Endothelial cell of umbilical vein (primary cell): ENCODE measurements around the gene UGT1A5. TPM values are rescaled to one million over a fixed set of nuclear protein-coding genes. Genes with fewer than 3 reads are reported as not detected.

Experiments used
- BruUV-seq: library from RNA; stranded (reverse); fragments of 400-500 nt; replicated peaks from 2 replicates; lab custom pipeline; 2021; lab: Mats Ljungman, UMichigan
- CTCF ChIA-PET: fragments of 300-600, 350-600 bp; sonication (Branson Sonifier 250); formaldehyde crosslinking; loops from one replicate; lab custom pipeline; 2021; ENCODE audit warnings: antibody characterized with exemption, inconsistent platforms; lab: Charles Lee
- POLR2A ChIA-PET: fragments of 300-600, 350-600 bp; sonication (Branson Sonifier 250); formaldehyde crosslinking; loops from one replicate; lab custom pipeline; 2021; ENCODE audit warnings: antibody characterized with exemption, inconsistent platforms; lab: Charles Lee
- DNase-seq: peaks from one replicate; pipeline ENCODE4 v3.0.0-alpha.2; 2011; ENCODE audit warnings: low read depth, low spot score
- FAIRE-seq: peaks from 2 replicates; lab custom pipeline; 2011; peaks lifted over from hg19 to GRCh38; lab: Jason Lieb, UNC
- H2AFZ ChIP-seq: 2 replicates; pipeline ENCODE4 v1.6.0; 2012; ENCODE audit warnings: low read depth, low read length, control low read depth, inconsistent platforms
- H3K27ac ChIP-seq: 2 replicates; pipeline ENCODE4 v1.5.1; 2011; ENCODE audit warnings: low read depth, mild to moderate bottlenecking, control low read depth, low read length, moderate library complexity; ENCODE audit not compliant: insufficient read depth
- H3K27me3 ChIP-seq, 2 experiments: 2 replicates each; pipeline versions ENCODE4 v1.6.0 to v1.6.1; 2011; ENCODE audit warnings: low read length in 2 of 2, mixed read lengths in 1 of 2; ENCODE audit not compliant: control insufficient read depth in 2 of 2, insufficient read depth in 2 of 2
- H3K36me3 ChIP-seq, 2 experiments: 2 replicates in 1 of 2; 3 replicates in 1 of 2; pipeline ENCODE4 v1.5.1; 2011; ENCODE audit warnings: low read length in 2 of 2, mild to moderate bottlenecking in 1 of 2, moderate library complexity in 1 of 2; ENCODE audit not compliant: control insufficient read depth in 2 of 2, insufficient read depth in 2 of 2; ENCODE audit errors: extremely low read depth in 1 of 2
- H3K4me1 ChIP-seq: 3 replicates; pipeline ENCODE4 v1.5.1; 2011; ENCODE audit warnings: mild to moderate bottlenecking, low read length; ENCODE audit not compliant: control insufficient read depth, insufficient read depth; ENCODE audit errors: extremely low read depth
- H3K4me2 ChIP-seq: 2 replicates; pipeline ENCODE4 v1.6.1; 2011; ENCODE audit warnings: low read length, control low read depth, mixed read lengths; ENCODE audit not compliant: insufficient read depth
- H3K4me3 ChIP-seq, 3 experiments: fragments of 200-600 bp in 1 of 3; sonication (generic), shearing (Covaris generic) in 1 of 3; replicated peaks in 1 of 3; 2 replicates each; pipeline ENCODE4 v1.5.1; 2011 to 2016; ENCODE audit warnings: control low read depth in 3 of 3, low read length in 3 of 3, mild to moderate bottlenecking in 2 of 3, inconsistent platforms in 1 of 3, low read depth in 1 of 3, moderate library complexity in 1 of 3; ENCODE audit not compliant: insufficient read depth in 1 of 3
- H3K79me2 ChIP-seq: 2 replicates; pipeline ENCODE4 v1.6.0; 2012; ENCODE audit warnings: low read length, inconsistent platforms; ENCODE audit not compliant: control insufficient read depth, insufficient read depth
- H3K9ac ChIP-seq: replicated peaks from 2 replicates; pipeline ENCODE3; 2011; ENCODE audit warnings: low read length, control low read depth; ENCODE audit not compliant: insufficient read depth; ENCODE audit errors: extremely low read depth
- H3K9me1 ChIP-seq: replicated peaks from 3 replicates; pipeline ENCODE4 v1.6.0; 2011; ENCODE audit warnings: mild to moderate bottlenecking, low read length; ENCODE audit not compliant: control insufficient read depth, insufficient read depth; ENCODE audit errors: extremely low read depth
- H3K9me3 ChIP-seq: replicated peaks from 2 replicates; pipeline ENCODE4 v1.5.1; 2012; ENCODE audit warnings: low read length, inconsistent platforms; ENCODE audit not compliant: control insufficient read depth, insufficient read depth
- H4K20me1 ChIP-seq: replicated peaks from 2 replicates; pipeline ENCODE3; 2011; ENCODE audit warnings: mild to moderate bottlenecking, low read length; ENCODE audit not compliant: control insufficient read depth, insufficient read depth; ENCODE audit errors: extremely low read depth
- CTCF ChIP-seq, 2 donors: IDR thresholded peaks; 1 replicate in 1 of 2; 2 replicates in 1 of 2; pipeline ENCODE4 v1.5.1; 2011; ENCODE audit warnings: low read length in 2 of 2, mild to moderate bottlenecking in 2 of 2, moderate library complexity in 2 of 2, control low read depth in 1 of 2, inconsistent platforms in 1 of 2, low read depth in 1 of 2; ENCODE audit not compliant: insufficient read depth in 1 of 2; ENCODE audit errors: extremely low read depth in 1 of 2
- EZH2 ChIP-seq: IDR thresholded peaks from 2 replicates; pipeline ENCODE4 v1.6.1; 2012; ENCODE audit warnings: borderline replicate concordance, low read depth, mild to moderate bottlenecking, moderate library complexity, low read length, inconsistent platforms; ENCODE audit not compliant: severe bottlenecking
- FOS ChIP-seq: IDR thresholded peaks from 2 replicates; pipeline ENCODE4 v1.6.1; 2011; ENCODE audit warnings: mild to moderate bottlenecking, low read length, moderate library complexity, borderline replicate concordance; ENCODE audit not compliant: insufficient read depth
- GATA2 ChIP-seq: IDR thresholded peaks from 2 replicates; pipeline ENCODE4 v1.7.0; 2011; ENCODE audit warnings: low read depth, mild to moderate bottlenecking, moderate library complexity, mixed read lengths, low read length; ENCODE audit not compliant: insufficient read length, insufficient read depth
- JUN ChIP-seq: IDR thresholded peaks from 2 replicates; pipeline ENCODE4 v1.6.1; 2011; ENCODE audit warnings: borderline replicate concordance, low read depth; ENCODE audit not compliant: insufficient read length, insufficient read depth
- MAX ChIP-seq: IDR thresholded peaks from 2 replicates; pipeline ENCODE4 v1.6.1; 2011; ENCODE audit not compliant: insufficient read depth, insufficient read length
- MYC ChIP-seq: IDR thresholded peaks from one replicate; pipeline ENCODE4 v1.6.1; 2011; ENCODE audit warnings: mild to moderate bottlenecking, low read depth, low read length
- POLR2A ChIP-seq: IDR thresholded peaks from 2 replicates; pipeline ENCODE4 v1.6.1; 2012; ENCODE audit warnings: low read depth, mild to moderate bottlenecking, control low read depth, low read length
- POLR2AphosphoS5 ChIP-seq: IDR thresholded peaks from 2 replicates; pipeline ENCODE4 v1.6.1; 2012; ENCODE audit warnings: low read depth, mild to moderate bottlenecking, control low read depth, low read length, moderate library complexity; ENCODE audit not compliant: insufficient read depth
- dilution Hi-C: fragments of 300-500 bp; cut with MboI; formaldehyde crosslinking; loops from one replicate; pipeline ENCODE4 v1.15.0; 2019; ENCODE audit warnings: low sequenced_read_pairs; ENCODE audit not compliant: extremely low pct_ligation_motif_present
- intact Hi-C: fragments of 100-400 bp; cut with micrococcal nuclease; formaldehyde crosslinking; loops from one replicate; pipeline ENCODE4 v1.10.0; 2022
- polyA plus RNA-seq, 4 experiments: library from polyadenylated mRNA; depleted of rRNA in 3 of 4; stranded (reverse) in 3 of 4; unstranded in 1 of 4; fragments of >200 nt; gene quantifications; 2 replicates each; pipeline versions ENCODE4 v1.2.1 to v1.2.3, GENCODE V29; 2011 to 2012; ENCODE audit warnings: missing spikeins in 1 of 4
- total RNA-seq: library from RNA; stranded (reverse); gene quantifications from 2 replicates; pipeline ENCODE4 v1.2.3, GENCODE V29; 2021

Gene UGT1A5
- total and polyA plus RNA-seq, 2 donors (not counting 3 experiments of a cell fraction or from before 2014, with no cell fraction given): not detected

GRCh38 chr2:233813236-233814055, 100.7 kb downstream of the UGT1A5 start:
- no peaks in the 10 kb centered on the region for H3K9me1 ChIP-seq
- no peaks in the 10 kb centered on the region for H3K36me3 ChIP-seq
- H3K9ac ChIP-seq: no peak overlapping the region
- intact Hi-C loops: no loop called here
- H3K79me2 ChIP-seq: no peaks in the 10 kb centered on the region
- no peaks in the 10 kb centered on the region for H3K4me1 ChIP-seq
- H3K27me3 ChIP-seq: peaks cover 0 to 1% of the 10 kb centered on the region in 2 experiments
- ChIA-PET CTCF (interaction anchor here (1.0 kb wide), 2 partner anchors 22 to 45 kb away, joined by 3 read pairs; no protein-coding TSS in a partner anchor), POLR2A (no interaction called here)
- DNase-seq (no peak), FAIRE-seq (no peak)
- BruUV-seq: no TSS peak
- no peak overlapping the region for H3K4me2 ChIP-seq
- H3K4me3 ChIP-seq: no peak overlapping the region
- TF ChIP-seq MAX: no peak
- TF ChIP-seq CTCF (IDR thresholded peaks at IDR 0.05; ENCODE audit: extremely low read depth in 1 of 2, insufficient read depth in 1 of 2, low read depth in 1 of 2, low read length in 2 of 2): no peak
- no peak for TF ChIP-seq JUN
- no peak for TF ChIP-seq POLR2A
- TF ChIP-seq GATA2: no peak
- TF ChIP-seq EZH2: no peak
- TF ChIP-seq POLR2AphosphoS5: no peak
- no peak for TF ChIP-seq MYC
- TF ChIP-seq FOS: no peak
- no peaks in the 10 kb centered on the region for H3K9me3 ChIP-seq
- no peak overlapping the region for H3K27ac ChIP-seq
- H4K20me1 ChIP-seq: no peaks in the 10 kb centered on the region
- no peak overlapping the region for H2AFZ ChIP-seq
- dilution Hi-C loops: no loop called here
